Natural killer cell treated with Interleukin-12 subunit alpha and Interleukin-12 subunit beta and Interleukin-15 and Interleukin-18, amount 100 ng/mL, for 72 hours (primary cell): ENCODE results near the gene CDKAL1. TPM values are rescaled to one million over a fixed set of nuclear protein-coding genes. Genes with fewer than 3 reads are reported as not detected.
A peak's percentile ranks its signal among the peaks of the same experiment; 100 is the strongest.

Experiments
- ATAC-seq, 2 donors: fragments of 150-1000 bp; cut with Tn5 transposase in 1 of 2; sonication (Bioruptor Pico), chemical (Tn5 transposase) in 1 of 2; 2 replicates each; pipeline ENCODE4 v1.10.0; 2021
- DNase-seq: peaks from one replicate; pipeline ENCODE4 v3.0.0; 2022; ENCODE audit warnings: low spot score
- H3K27ac Mint-ChIP-seq, 2 donors: 1 replicate in 1 of 2; 2 replicates in 1 of 2; pipeline ENCODE4 v1.8.0; 2022; ENCODE audit warnings: mixed read lengths in 2 of 2, mild to moderate bottlenecking in 1 of 2, moderate library complexity in 1 of 2
- H3K27me3 Mint-ChIP-seq, 2 donors: 1 replicate in 1 of 2; 2 replicates in 1 of 2; pipeline ENCODE4 v1.8.0; 2022; ENCODE audit warnings: mixed read lengths in 2 of 2
- H3K36me3 Mint-ChIP-seq: one replicate; pipeline ENCODE4 v1.8.0; 2022; ENCODE audit warnings: mixed read lengths
- H3K4me1 Mint-ChIP-seq, 2 donors: 1 replicate in 1 of 2; 2 replicates in 1 of 2; pipeline ENCODE4 v1.8.0; 2022; ENCODE audit warnings: low read depth in 2 of 2, mixed read lengths in 2 of 2, mild to moderate bottlenecking in 1 of 2
- H3K4me3 Mint-ChIP-seq: one replicate; pipeline ENCODE4 v1.8.0; 2022; ENCODE audit warnings: mixed read lengths
- H3K9me3 Mint-ChIP-seq: 2 replicates; pipeline ENCODE4 v1.8.0; 2022; ENCODE audit warnings: mixed read lengths
- total RNA-seq, 2 donors: library from RNA; stranded (reverse); gene quantifications; one replicate each; pipeline ENCODE4 v1.2.3, GENCODE V29; 2022

Gene CDKAL1
- total RNA-seq, 2 donors from 2014 or later = 33.7 to 43.8 TPM

GRCh38 chr6:20891161-20891560 is 356.9 kb downstream of the CDKAL1 start:
- no peak overlapping the region for H3K4me3 Mint-ChIP-seq
- no peak overlapping the region for H3K27ac Mint-ChIP-seq
- ATAC-seq = no peak
- H3K4me1 Mint-ChIP-seq = peaks cover 0 to 6% of the 10 kb centered on the region in 2 donors
- DNase-seq = no peak
- no peaks in the 10 kb centered on the region for H3K27me3 Mint-ChIP-seq
- H3K36me3 Mint-ChIP-seq = peaks cover 18% of the 10 kb centered on the region
- H3K9me3 Mint-ChIP-seq = peaks cover 7% of the 10 kb centered on the region

- ATAC-seq (no peak), DNase-seq (no peak)
- Mint-ChIP-seq H3K27me3 (no peaks in the 10 kb centered on the region), H3K4me3 (no peak overlapping the region), H3K36me3 (peaks cover 15% of the 10 kb centered on the region), H3K27ac (no peak overlapping the region), H3K9me3 (peaks cover 5% of the 10 kb centered on the region), H3K4me1 (peaks cover 0 to 6% of the 10 kb centered on the region in 2 donors)
These were observed 358.1 kb downstream of the CDKAL1 start for GRCh38 chr6:20892365-20892764.

- ATAC-seq (no peak), DNase-seq (no peak)
- H3K27ac Mint-ChIP-seq = no peak overlapping the region
- H3K4me1 Mint-ChIP-seq = peaks cover 0 to 6% of the 10 kb centered on the region in 2 donors
- peaks cover 2% of the 10 kb centered on the region for H3K9me3 Mint-ChIP-seq
- peaks cover 10% of the 10 kb centered on the region for H3K36me3 Mint-ChIP-seq
- H3K27me3 Mint-ChIP-seq = no peaks in the 10 kb centered on the region
- H3K4me3 Mint-ChIP-seq = no peak overlapping the region
These were observed 359.2 kb downstream of the CDKAL1 start for GRCh38 chr6:20893412-20893811.

GRCh38 chr6:20900389-20901160 is 366.3 kb downstream of the CDKAL1 start:
- Mint-ChIP-seq H3K4me1 (no peaks in the 10 kb centered on the region), H3K27me3 (no peaks in the 10 kb centered on the region), H3K27ac (no peak overlapping the region), H3K4me3 (no peak overlapping the region), H3K36me3 (peaks cover 25% of the 10 kb centered on the region), H3K9me3 (peaks cover 7% of the 10 kb centered on the region)
- DNase-seq = no peak
- ATAC-seq = no peak

- H3K4me1 Mint-ChIP-seq = no peaks in the 10 kb centered on the region
- DNase-seq = no peak
- H3K27me3 Mint-ChIP-seq = no peaks in the 10 kb centered on the region
- peaks cover 7% of the 10 kb centered on the region for H3K9me3 Mint-ChIP-seq
- peaks cover 26% of the 10 kb centered on the region for H3K36me3 Mint-ChIP-seq
- ATAC-seq = no peak
- H3K27ac Mint-ChIP-seq = no peak overlapping the region
- H3K4me3 Mint-ChIP-seq = no peak overlapping the region
These were observed 371.1 kb downstream of the CDKAL1 start for GRCh38 chr6:20905377-20905776.

- H3K27ac Mint-ChIP-seq = no peak overlapping the region
- no peaks in the 10 kb centered on the region for H3K27me3 Mint-ChIP-seq
- no peaks in the 10 kb centered on the region for H3K4me1 Mint-ChIP-seq
- H3K36me3 Mint-ChIP-seq = peaks cover 25% of the 10 kb centered on the region
- ATAC-seq = no peak
- H3K9me3 Mint-ChIP-seq = peaks cover 7% of the 10 kb centered on the region
- H3K4me3 Mint-ChIP-seq = no peak overlapping the region
- DNase-seq = no peak
These were observed 372.7 kb downstream of the CDKAL1 start for GRCh38 chr6:20906945-20907344.

GRCh38 chr6:20907486-20908071 is 373.3 kb downstream of the CDKAL1 start:
- no peak for ATAC-seq
- no peak overlapping the region for H3K27ac Mint-ChIP-seq
- no peaks in the 10 kb centered on the region for H3K27me3 Mint-ChIP-seq
- no peak for DNase-seq
- no peaks in the 10 kb centered on the region for H3K4me1 Mint-ChIP-seq
- peaks cover 21% of the 10 kb centered on the region for H3K36me3 Mint-ChIP-seq
- H3K4me3 Mint-ChIP-seq = no peak overlapping the region
- H3K9me3 Mint-ChIP-seq = peaks cover 7% of the 10 kb centered on the region

- H3K27ac Mint-ChIP-seq = no peak overlapping the region
- H3K4me3 Mint-ChIP-seq = no peak overlapping the region
- DNase-seq (no peak), ATAC-seq (no peak)
- H3K9me3 Mint-ChIP-seq = peaks cover 9% of the 10 kb centered on the region
- no peaks in the 10 kb centered on the region for H3K27me3 Mint-ChIP-seq
- H3K36me3 Mint-ChIP-seq = peaks cover 16% of the 10 kb centered on the region
- no peaks in the 10 kb centered on the region for H3K4me1 Mint-ChIP-seq
These were observed 375.4 kb downstream of the CDKAL1 start for GRCh38 chr6:20909621-20910020.

GRCh38 chr6:20911712-20912111 is 377.5 kb downstream of the CDKAL1 start:
- Mint-ChIP-seq H3K36me3 (peaks cover 15% of the 10 kb centered on the region), H3K27ac (no peak overlapping the region), H3K4me1 (peaks cover 0 to 8% of the 10 kb centered on the region in 2 donors), H3K27me3 (no peaks in the 10 kb centered on the region), H3K4me3 (no peak overlapping the region), H3K9me3 (peaks cover 6% of the 10 kb centered on the region)
- ATAC-seq = no peak
- DNase-seq = no peak

- Mint-ChIP-seq H3K27me3 (no peaks in the 10 kb centered on the region), H3K36me3 (peaks cover 15% of the 10 kb centered on the region), H3K27ac (no peak overlapping the region), H3K4me1 (peaks cover 0 to 19% of the 10 kb centered on the region in 2 donors), H3K4me3 (no peak overlapping the region), H3K9me3 (peaks cover 6% of the 10 kb centered on the region)
- ATAC-seq (no peak), DNase-seq (no peak)
These were observed 380.9 kb downstream of the CDKAL1 start for GRCh38 chr6:20915156-20915555.

- Mint-ChIP-seq H3K9me3 (peaks cover 6% of the 10 kb centered on the region), H3K36me3 (peaks cover 15% of the 10 kb centered on the region), H3K4me1 (peaks cover 0 to 19% of the 10 kb centered on the region in 2 donors), H3K27me3 (no peaks in the 10 kb centered on the region), H3K27ac (no peak overlapping the region), H3K4me3 (no peak overlapping the region)
- no peak for DNase-seq
- ATAC-seq = no peak
These were observed 381.4 kb downstream of the CDKAL1 start for GRCh38 chr6:20915626-20916025.

GRCh38 chr6:20916086-20916485 is 381.8 kb downstream of the CDKAL1 start:
- H3K27ac Mint-ChIP-seq = no peak overlapping the region
- H3K36me3 Mint-ChIP-seq = peaks cover 15% of the 10 kb centered on the region
- H3K27me3 Mint-ChIP-seq = no peaks in the 10 kb centered on the region
- H3K9me3 Mint-ChIP-seq = peaks cover 6% of the 10 kb centered on the region
- no peak for ATAC-seq
- peaks cover 0 to 19% of the 10 kb centered on the region in 2 donors for H3K4me1 Mint-ChIP-seq
- DNase-seq = no peak
- no peak overlapping the region for H3K4me3 Mint-ChIP-seq

- Mint-ChIP-seq H3K27me3 (no peaks in the 10 kb centered on the region), H3K27ac (no peak overlapping the region), H3K9me3 (peaks cover 4% of the 10 kb centered on the region), H3K36me3 (peaks cover 15% of the 10 kb centered on the region), H3K4me1 (peaks cover 5 to 22% of the 10 kb centered on the region in 2 donors), H3K4me3 (peak overlapping the region; percentile 0)
- DNase-seq (no peak), ATAC-seq (no peak)
These were observed 384.6 kb downstream of the CDKAL1 start for GRCh38 chr6:20918868-20919267.

- DNase-seq (no peak), ATAC-seq (peak in 1 of 2 donors; percentile 91)
- H3K36me3 Mint-ChIP-seq = peaks cover 16% of the 10 kb centered on the region
- H3K4me3 Mint-ChIP-seq = peak overlapping the region; percentile 7
- H3K9me3 Mint-ChIP-seq = peaks cover 4% of the 10 kb centered on the region
- H3K4me1 Mint-ChIP-seq = peaks cover 6 to 29% of the 10 kb centered on the region in 2 donors
- H3K27me3 Mint-ChIP-seq = no peaks in the 10 kb centered on the region
- H3K27ac Mint-ChIP-seq = peak overlapping the region in 1 of 2 donors; percentile 59
These were observed 385.6 kb downstream of the CDKAL1 start for GRCh38 chr6:20919677-20920385.
